Measurements from ENCODE around the gene ZNF608.
A peak's percentile ranks its signal among the peaks of the same experiment; 100 is the strongest.

Gene ZNF608

DNA sequence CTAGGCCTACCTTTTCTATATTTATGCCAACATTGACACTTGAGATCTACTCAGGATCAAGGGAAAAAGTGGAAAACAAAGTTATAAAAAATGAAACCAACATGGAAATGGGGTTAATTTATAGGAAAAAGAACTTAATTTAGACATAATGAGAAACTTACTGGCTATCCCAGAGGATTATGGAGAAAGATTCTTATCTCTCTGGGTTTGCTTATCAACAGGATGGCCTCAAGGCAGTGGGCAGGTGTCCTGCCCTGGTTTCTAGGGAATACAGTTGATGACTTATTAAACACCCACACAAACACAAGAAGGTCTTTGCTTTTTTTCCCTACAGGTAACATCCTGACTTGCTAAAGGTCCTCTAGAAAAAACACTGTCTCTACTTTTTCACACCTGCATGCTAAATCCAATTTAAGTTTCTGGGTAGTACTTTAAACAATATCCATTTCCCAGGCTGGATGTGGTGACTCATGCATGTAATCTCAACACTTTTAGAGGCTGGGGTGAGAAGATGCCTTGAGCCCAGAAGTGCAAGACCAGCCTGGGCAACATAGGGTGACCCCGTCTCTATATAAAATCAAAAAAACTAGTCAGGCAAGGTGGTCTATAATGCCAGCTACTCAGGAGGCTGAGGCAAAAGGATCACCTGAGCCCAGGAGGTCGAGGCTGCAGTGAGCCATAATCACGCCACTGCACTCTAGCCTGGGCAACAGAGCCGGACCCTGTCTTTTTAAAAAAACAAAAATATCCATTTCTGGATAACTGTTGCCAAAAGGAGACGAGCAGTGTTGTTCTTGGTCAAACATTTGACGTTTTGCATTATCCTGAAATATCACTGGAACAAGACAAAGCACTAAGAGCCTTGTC is 6.6 kb upstream of the ZNF608 start:
- DNase-seq: no peak

DNA sequence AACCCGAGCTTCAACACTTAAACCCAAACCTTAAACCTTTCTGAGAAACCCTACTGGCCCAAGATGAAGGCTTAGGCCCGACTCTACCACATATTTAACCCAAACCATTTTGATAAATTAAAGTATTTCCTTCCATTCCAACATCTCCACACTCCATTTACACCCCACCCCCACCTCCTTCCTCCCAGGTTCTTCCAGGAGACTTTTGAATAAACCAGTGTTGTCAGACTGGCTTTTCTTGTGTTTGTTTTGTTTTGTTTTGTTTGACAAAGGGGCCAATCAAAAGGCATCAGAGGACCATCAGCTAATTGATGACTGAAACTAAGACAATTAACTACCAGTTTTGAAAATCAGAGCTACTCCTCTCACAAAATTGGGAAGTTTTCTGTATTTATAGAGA is 4.6 kb upstream of the ZNF608 start:
- DNase-seq: no peak

- DNase-seq: peak; percentile 98
These were observed 2.5 kb upstream of the ZNF608 start for GRCh38 chr5:124748687-124749594.

DNA sequence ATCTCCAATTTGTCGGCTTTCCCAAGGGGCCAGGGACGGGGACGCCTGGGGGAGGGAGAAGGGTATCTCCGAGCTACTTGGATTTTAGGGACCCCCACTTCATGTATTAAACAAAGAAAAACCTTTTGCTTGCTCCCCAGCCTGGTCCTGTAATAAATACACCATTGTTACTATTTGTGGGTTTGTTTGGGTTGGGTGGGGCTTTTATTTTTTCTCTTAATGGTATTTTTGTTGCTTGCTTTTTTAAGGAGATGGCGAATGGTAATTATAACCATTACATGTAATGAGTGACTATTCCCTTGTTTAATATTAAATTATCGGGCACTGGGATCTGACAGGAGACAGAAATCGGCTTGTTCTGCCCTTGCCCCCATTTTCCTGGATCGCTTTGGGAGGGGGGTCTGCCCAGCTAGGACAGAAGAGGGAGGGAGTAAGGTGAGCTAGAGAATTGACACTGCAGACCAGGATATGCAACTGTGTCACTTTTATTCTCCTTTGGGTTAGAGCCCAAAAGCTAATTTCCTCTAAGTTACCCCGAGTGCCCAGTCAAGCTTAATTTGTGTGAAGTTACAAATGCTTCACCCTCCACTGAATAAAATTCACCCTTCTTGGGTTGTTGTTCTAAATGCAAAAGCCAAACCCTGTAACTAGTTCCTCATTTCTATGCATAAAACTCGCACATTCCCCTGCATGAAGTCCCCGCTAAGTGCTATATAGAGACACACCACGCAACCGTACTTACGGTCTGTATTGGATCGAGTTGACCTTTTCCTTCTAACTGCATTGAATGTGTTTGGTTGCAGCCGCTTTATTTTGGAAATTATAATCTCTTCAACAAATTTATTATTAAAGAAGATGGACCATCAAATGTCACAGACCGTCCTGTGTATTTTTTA is 1.6 kb upstream of the ZNF608 start:
- peak; percentile 91 for DNase-seq

DNA sequence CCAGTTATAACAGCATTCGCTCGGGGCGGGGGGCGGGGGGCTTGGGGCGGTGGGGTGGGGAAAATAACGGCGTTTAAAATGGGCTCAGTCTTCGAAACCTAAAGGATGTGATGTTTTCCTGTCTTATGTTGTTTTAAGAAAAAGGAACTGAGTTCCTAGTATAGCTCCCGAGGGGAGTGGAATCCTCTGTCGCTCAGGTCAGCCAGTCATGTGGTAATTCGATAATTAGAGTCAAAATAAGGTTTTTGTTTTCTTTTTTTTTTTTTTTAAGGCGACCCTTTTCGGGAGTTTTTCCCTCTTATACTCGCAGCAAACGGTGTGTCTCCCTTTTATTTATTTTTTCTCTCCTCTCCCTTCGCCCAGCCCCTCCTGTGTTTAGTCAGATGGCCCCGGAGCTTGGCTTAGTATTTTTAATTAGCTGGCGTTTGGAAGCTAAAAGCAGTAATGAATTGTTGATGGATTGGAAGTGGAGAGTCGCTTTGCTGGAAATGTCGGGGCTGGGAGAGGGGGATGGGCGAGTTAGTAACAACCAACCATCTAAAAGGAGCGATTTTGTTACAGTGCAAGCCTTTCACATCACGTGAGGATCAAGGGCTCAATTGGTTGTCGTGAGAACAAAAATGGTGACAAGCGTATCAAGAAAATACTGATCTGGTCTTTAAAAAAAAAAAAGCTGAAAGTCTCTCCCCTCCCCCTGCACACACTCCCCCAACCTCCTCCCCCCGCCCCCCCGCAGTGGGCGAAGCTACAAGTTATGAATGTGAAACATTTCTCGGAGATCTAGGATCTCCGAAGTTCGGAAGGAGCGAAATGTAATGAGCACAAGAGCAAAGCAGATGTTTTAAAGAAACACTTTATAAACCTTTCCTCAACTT is 714 bp upstream of the ZNF608 start:
- peak; percentile 98 for DNase-seq

DNA sequence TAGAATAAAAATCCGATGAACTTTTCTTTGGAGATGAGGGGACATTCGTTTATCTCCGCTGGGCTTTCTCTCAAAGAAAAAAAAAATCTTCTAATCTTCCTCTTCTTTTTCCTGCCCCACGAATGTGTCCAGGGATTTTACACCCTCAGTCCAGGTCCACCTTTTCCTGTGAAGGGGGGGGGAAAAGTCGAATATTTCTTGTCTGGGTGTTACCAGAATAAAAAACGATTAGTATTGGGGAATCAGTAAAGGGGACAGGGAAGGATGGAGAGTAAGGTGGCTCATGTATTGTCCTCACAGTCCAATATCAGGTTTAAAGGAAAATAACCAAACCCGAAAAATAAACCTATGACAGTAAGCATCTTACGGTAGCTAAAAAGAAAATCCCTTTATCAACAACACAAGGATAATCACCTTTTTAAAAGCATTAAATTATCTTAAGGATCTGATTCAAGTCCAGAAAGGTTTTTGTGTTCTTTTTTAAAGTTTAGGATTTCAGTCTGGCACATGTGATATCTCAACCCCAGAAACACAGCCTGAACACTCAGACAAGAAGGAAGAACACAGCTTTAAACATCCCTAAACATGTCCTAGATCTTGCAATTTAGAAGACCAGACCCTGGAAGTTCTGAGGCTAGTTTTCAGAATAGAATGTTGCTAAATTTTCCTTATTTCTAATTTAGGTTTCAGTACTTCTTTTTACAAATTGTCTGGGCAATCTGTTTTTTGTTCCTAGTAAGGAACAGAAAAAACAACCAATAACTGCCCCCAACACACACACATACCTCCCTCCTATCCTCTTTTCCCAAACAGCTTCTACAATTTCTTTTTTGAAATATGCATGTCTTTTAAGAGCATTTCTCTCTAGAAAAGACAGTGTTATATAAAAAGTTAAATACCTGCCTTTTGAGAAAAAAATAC is 1.2 kb downstream of the ZNF608 start:
- DNase-seq: peak; percentile 62

DNA sequence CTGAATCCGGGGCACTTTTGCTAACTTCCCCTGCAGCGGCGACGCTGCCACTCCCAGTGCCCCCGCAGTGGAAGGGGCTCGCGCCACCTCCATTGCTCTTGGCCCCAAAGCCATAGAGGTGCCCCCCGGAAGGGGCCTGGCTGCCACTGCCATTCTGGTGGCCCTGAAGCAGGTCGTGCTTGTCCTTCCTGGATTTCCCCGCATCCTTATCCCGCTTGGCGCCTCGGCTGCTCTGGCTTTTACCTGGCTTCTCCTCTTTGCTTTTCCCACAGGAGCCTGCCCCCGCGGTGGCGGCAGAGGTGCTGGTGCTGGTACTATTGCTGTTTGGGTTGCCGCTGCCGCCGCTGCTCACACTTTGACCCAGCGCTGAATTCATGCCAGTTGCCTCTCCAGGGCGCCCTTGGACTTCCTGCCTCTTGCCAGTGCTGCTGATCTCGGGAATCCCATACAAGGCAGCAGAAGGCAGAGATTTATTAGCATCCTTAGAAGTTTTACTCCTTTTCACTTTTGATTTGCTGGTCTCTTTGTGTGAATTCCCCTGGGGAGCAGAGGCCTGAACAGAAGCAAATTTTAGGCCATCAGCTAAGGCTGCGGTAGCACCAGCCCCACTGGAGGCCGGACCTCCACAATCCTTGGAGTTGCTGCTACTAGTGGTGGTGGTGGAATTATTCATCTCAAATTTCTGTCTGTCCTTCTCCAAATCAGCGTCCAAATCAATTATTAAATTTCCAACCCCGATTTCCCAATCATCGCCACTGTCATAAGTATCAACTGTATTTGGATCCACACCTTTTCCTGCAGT is 2.1 kb downstream of the ZNF608 start:
- peak; percentile 34 for DNase-seq

GRCh38 chr5:124743602-124744169 is 2.8 kb downstream of the ZNF608 start:
- peak; percentile 44 for DNase-seq

GRCh38 chr5:124742983-124743601 is 3.3 kb downstream of the ZNF608 start:
- DNase-seq: peak; percentile 61

DNA sequence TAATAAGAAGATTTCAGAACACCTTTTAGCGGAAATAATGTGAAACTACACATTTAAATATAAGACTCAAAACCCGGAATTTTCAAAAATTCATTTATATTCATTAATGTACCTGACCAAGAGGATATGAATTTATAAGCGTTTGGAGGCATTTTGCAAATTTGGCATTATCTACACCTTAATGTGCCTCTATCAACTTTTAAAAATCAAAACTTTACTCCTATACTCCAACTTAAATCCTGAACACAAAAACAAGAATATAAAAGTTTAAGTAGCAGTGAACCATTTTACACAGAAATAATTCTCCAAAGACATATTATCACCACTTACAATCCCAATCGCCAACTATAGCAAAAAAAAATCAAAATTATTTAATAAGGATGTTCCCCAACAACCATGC is 3.9 kb downstream of the ZNF608 start:
- no peak for DNase-seq

DNA sequence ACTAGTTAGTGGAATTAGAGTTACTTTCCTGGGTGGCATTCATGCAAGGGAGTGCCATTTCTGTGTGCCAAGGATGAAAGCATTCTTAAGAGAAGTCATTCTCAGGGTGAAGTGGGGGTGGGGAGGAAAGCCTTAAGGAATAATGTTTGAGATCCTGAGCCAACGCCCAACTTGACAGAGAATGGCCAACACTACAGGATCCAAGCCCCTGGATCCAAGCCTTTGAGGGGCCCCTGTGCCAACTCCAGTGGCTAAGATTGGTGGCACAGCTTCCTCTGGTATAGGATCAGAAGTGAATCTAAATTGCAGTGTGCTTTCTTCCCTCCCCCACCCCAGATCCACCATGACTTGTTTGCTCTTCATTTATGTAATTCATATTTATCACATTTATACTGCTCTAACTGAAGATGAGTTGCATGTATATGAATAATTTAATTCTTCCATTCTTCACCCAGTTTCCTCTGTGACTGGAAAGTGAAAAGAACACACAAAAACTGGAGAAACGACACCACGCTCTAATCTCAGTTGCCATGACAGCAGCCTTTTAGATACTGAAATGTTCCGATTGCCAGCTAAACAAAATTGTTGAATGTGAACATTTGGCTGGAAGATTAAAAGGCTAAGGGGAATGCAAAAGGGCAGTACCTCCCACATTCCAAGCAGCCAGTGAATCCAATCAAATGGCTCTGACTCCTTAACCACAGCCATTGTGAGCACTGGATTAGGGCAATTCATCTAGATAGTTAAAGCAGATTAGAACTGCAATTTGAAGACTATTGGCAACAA is 4.5 kb downstream of the ZNF608 start:
- DNase-seq: peak; percentile 48

DNA sequence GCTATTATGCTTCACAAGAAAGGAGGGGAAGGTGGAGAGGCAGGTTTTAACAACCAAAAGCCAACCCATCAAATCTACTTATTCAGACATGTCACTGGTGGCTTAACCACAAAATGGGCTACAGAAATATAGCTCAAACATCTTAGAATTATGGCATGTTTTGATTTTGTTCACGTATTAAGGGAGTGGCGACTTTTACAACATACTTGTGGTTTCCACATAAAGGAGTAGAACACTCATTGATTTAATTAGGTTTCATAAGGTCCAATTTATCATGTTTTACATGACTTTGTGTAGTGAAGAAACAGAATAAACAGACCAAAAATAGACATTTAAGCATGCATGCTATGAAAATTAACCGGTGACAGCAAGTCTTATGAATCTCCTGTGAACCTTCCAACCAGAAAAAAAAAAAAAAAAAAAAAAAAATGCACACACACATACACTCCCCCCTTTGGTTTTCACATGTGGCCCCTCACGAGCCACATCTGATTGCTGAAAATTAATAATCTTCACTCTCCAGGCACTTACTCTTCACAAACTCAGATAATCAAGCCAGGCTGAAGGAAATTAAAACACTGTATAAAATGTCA is 5.4 kb downstream of the ZNF608 start:
- DNase-seq: peak; percentile 46

GRCh38 chr5:124740071-124740470 is 6.4 kb downstream of the ZNF608 start:
- no peak for DNase-seq

DNA sequence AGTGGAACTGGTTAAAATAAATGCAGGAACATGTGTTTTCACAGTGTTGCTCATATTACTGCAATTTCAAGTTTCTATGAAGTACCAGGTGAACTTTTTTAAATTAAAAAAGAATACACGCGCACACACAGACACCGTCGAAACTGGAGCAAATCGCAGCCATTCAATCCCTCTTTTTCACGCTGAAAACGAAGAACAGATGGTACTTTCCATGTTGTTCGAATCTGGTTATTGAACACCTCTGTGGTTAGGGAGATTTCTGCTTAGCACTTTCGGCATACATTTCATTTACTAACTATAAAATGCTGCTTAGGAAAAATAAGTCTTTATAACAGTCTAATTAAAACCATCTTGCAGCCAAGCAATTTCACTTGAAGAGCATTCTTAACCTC is 6.8 kb downstream of the ZNF608 start:
- DNase-seq: no peak

- DNase-seq: peak; percentile 98
These were observed 7.5 kb downstream of the ZNF608 start for GRCh38 chr5:124738681-124739633.

DNA sequence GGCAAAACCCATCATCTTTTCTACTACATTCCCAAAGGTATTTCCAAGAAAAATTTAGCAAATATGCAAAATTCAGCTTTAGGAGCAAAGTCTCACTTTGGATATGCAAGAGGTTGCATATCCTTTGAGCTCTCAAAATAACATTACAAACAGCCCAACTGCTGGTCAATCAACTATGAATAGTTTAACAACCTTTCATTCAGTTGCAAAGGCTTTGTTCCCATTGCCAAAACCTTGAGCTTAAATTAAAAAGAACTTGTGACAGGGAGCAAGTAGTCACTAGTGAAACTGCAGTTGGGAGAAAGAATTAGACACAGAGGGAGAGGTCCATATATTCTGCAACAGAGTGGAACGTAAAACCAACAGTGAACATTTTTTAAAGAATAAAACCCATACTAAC is 8.8 kb downstream of the ZNF608 start:
- DNase-seq: no peak
